Amniotic epithelial cell (primary cell): ENCODE data around the gene LRIT2.

Source experiments
- DNase-seq: peaks from one replicate; pipeline ENCODE4 v3.0.0-alpha.2; 2010; ENCODE audit warnings: low read depth

LRIT2 gene

DNA sequence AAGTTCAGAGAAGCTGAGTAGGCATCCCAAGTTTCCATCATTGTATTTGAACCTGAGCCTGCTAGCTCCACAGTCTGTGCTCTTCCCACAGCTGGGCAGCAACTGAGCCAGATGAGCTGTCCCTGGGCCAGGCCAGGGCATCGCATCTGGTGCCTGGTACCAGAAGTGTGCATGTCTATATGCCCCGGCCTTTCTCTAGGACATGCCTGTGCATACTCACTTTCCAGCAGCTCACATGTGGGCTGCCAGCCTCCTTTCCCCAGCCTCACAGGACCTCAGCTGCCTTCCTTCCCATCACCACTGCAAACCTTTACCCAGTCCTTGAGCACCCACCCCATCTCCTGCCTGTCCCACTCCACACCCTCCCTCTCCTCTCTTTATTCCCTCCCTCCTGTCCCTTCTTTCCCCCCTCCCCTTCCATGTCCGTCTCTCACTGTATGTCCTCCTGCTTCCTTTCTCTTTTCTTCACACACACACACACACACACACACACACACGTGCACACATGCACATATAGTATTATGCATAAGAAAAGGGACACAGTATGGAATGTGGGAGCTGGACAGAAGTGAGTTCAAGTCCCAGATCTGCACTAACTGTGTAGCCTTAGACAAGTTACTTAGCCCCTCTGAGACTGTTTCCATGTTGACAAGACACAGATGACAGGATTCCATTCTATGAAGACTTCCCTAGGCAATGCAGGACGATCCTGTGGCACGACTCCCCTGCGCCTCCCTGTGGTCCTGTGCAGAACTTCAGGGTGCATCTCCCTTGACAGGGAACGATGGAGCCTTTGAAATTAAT is 20.1 kb downstream of the LRIT2 start:
- peak; percentile 32 for DNase-seq

DNA sequence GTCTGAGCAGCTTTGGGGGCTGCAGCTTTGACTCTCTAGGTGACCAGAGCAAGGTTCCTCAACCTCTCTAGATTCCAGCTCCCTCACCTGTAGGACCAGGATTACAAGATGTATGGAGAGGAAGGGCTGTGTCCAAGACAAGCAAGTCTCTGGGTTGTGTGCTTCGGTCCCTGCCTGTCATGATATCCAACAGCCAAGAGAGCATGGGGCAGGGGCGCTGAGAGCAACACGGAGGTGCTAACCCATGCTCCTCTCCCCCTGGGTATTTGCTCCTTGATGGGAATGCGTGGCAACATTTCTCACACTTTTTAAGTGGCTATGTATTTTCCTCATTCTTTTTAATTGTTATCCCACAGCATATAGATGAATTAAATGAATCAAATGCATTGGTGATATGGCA is 20.7 kb downstream of the LRIT2 start:
- DNase-seq: no peak

DNA sequence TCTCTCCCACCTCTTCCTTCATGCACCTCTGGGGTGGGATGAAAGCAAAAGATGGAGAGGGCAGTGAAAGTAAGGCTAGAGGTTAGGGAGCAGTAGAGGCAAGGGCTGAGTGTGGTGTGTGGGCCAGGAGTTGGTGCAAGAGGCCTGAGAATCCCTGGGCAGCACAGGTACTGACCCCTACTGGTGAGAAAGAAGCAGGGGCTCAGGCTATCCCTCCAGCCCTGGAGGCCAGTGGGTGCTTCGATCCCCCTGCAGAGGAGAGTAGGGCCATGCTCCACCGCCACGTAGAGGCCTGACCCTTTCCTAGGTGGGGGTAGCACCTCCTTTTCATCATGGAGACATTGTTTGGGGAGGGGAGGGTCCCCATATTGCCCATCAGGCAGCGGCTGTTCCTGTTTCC is 21.2 kb downstream of the LRIT2 start:
- no peak for DNase-seq

DNA sequence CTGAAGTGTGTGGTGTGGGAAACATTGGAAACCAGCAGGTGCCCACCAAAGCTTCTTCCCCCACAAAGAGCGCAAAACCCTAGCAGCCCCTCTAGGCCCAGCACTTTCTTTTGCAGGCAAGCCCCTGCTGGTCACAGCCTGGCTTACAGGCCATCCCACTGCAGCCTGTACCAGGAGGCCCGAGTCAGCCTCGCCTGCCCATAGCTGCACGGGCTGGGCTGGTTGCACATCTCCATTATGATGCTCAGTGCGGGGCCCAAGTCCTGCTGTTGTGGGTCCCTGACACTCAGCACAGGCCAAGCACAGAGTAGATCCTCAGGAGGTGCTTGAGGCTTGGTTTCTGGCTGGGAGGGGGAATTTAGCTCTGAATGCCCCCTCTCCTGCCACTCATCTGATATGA is 23.0 kb downstream of the LRIT2 start:
- no peak for DNase-seq

DNA sequence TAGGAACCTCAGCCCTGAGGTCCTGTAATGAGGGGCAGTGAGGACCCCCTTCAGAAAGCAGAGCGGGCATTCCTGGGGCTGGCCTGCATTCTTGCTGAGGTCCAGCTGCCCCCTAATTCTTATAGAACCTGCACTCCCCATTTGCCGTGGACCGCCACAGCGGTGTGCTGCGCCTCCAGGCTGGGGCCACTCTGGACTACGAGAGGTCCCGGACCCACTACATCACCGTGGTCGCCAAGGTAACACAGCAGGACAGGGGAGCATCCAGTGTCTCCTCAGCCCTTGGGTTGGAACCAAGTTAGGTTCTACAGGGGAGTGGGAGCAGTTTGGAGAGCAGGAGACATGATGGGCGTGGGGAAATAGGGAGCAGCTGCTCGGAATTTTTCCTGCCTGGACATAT is 23.7 kb downstream of the LRIT2 start:
- DNase-seq: no peak

DNA sequence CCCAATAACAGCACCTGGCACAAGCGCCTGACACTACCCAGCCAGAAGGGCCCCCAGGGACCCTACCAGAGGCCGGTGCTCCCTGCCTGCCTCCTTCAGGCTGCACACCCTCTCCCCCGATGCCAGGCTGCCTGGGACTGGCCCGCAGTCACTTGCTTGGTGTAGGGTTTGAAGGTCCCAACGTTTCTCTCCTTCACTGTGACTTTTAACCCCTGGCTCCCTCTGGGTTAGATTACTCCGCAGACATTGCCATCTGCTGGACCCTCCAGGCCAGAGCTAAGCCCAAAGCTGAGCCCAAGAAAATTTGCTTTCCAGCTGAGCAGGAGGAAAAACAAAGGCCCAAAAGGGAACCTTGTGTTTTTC is 24.1 kb downstream of the LRIT2 start:
- DNase-seq: no peak

DNA sequence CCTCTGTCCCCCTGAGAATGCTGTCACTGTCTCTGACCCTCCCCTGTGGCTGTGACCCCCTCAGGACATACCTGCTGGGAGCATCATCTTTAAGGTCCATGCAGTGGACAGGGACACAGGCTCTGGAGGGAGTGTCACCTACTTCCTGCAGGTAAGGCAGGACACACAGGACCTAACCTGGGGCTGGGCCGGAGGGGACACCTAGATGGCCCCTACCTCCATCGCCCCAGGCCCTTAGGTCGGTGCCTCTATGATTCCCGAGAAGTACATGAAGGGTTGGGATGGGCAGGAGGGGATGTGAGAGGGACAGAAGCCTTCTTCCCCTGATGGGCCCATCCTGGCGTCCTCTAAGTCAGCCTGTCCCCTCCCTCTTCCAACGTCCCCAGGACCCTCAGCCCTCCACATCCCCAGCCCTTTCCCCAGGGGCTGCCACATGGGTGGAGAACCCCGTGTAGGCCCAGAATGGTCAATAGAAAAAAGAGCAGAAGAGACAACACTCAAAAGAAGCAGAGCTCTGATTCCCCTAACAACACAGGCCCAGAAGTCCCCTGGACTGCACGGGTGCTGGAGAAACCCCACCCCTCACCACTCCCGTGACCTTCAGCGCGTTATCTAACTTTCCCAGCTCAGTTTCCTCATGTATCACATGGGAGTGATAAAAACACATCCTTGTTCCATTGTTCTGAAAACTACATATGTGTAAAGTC is 24.7 kb downstream of the LRIT2 start:
- no peak for DNase-seq

DNA sequence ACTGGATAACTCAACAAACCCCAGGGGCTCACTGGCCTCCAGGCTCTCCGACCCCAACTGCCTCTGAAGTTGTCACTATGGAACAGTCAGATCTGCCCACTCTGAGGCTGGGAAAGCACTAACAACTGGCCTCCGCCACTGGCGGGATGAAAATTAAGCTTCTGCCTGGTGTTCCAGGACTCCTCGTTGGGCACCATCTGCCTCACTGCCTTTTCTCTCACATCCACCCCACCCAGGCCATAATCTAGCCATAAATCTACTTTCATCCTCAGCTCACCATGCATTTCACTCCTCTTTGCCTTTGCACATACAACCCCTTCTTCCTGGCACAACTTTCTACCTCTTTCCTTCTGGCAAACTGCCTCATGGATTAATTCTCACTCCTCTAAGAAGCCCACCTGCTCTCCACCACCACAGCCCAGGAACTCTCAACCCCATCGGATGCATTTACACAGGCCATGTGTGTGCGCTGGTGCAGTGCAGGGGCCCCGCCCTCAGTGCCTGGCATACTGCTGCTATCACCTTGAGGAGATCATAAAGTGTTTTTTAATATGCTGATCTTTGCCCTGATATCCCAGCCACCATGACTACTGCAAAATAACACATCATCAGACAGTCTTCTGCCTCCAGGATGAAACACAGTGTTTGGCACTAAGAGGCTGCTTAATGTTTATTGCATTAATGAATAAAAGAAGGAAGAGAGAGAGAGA is 27.0 kb downstream of the LRIT2 start:
- DNase-seq: no peak

DNA sequence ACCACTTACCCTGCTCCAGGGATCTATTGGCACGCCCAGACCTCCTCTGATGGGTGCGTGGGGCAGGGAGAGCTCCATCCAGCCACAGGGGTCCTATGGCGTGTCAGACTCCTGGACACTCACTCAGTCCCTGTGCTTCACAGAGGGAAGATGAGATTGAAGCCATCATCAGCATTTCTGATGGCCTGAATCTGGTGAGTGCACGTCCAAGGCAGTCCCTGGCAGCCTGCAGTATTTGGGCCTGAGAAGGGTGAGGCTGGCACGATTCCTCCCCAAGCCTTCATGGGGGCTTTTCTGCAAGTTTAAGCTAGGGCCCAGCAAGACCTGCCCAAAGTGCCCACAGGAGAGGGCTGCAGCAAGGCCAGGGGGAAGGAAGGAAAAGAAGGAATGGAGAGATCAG is 27.7 kb downstream of the LRIT2 start:
- DNase-seq: no peak

DNA sequence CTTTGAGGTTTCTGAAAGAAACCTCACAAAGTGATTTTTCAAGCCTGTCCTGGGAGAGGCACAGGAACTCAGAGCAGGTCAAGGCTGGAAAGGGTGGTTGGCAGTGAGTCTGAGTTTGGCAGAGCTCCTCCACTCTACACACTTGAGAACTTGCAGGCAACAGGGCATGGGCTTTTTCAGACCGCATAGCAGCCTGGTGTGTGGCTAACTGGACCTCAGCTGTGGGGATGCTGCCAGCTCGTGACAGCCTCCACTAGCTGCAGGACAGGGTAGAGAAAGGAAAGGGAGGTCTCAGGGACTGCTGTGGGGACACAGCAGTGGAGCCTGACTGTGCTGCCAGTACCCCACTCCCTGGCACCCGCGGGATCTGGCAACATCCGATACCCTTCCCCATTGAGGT is 28.4 kb downstream of the LRIT2 start:
- no peak for DNase-seq

DNA sequence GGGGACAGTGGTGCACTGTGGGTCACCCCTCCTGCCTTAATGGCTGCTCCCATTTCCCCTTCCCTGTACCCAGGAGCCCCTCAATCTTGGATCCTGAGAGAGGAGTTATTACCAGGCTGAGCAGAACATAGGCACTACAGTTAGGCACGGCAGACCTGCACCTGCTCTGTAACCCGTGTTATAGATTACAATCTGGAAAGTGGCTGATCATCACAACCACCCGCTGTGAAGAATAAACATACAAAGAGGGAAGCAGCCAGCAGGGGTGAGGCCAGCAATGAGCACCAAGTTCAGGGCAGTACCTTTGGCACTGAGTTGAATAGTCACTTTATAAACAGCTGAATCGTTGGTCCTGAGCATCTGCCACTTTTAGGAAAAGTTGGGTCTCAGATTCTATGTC is 29.3 kb downstream of the LRIT2 start:
- DNase-seq: no peak

DNA sequence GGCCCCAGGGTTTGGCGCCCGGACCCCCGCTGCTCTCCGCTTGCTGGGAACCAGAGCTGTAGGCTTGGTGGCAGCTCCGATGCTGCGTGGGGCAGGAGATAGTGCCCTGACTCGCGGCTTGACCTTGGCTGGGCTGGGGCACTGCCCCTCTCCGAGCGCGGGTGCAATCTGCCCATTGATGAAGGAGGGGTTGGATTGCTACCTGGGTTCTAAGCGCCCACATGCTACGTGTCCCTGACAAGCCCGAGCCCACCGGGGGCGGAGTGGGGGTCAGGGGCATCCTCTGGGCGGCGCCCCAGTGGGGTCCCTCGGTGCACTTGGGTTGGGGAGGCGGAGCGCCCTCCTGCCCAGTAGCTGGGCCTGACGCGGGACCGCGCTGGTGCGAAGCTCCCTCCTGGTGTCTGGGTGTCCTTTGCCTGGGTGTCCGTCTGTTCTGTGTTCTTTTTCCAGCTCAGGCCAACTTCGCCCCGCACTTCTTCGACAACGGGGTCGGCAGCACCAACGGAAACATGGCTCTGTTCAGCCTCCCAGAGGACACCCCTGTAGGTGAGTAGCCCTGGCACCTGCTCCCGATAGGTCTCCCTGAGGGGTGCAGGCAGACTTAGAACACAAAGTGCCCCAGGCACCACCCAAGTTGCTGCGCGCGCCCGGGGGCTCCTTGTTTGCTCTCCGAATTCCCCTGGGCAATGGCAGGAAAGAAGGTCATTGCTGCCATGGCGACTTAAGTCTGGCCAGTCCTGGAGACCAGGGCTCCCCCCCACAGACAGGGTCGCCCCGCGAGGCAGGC is 30.1 kb downstream of the LRIT2 start:
- no peak for DNase-seq

DNA sequence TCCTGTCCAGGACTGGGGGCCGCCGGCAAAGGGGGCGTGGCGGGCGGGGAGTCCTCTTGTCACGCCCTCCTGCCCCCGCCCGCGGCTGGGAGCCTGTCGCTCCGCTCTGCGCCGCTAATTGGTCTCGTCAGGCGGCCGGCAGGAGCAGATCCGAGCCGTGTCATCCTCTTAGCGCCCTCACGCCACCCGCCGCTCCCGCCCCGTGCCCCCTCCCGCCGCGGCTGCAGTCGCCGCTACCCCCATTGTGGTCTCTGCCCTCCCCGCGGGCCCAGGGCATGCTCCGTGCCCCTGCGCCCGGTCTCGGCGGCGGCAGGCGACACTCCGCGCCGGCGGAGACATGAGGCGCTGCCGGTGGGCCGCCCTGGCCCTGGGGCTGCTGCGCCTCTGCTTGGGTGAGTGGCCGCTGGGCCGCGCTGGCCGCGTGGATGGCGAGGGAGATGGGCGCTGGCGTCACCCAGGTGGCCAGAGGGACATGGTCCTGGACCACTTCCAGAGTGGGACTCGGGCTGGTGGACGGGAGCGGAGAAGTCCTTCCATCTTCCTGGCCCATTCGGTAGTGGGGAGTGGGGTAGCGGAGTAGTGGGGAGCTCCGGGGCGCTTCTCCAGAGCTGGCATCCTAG is 30.8 kb downstream of the LRIT2 start, which contains the start of gene CDHR1:
TSS of gene CDHR1 (plus strand) at position 114 of the 620 bp plus-strand sequence. CDS start at position 338, 224 bp downstream.
- no peak for DNase-seq

DNA sequence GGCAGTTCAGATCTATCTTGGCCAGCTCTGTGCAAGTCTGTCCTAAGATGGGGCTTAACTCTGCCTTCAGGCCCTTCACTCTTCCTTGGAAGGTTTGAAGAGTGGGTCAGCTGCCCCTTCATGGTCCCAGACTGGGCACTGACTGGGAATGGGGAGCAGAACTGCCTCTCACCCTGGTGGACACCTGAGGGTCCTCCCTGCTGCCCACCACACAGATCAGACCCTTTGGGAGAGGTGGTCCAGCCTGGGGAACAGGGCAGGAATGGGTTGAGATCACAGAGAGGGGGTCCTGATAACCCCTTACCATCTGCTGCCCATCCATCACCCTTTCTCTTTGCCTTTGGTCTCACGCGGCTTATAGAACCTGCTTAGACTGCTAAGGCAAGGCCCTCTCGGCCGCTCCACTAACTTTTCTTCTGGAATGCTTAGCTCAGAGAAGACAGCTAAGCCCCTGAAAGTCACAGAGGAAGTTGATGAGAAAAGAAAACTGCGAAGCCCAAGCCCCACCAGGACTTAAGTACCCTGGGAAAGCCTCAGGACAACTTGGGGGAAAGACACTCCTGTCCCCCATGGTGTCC is 31.4 kb downstream of the LRIT2 start:
- no peak for DNase-seq

DNA sequence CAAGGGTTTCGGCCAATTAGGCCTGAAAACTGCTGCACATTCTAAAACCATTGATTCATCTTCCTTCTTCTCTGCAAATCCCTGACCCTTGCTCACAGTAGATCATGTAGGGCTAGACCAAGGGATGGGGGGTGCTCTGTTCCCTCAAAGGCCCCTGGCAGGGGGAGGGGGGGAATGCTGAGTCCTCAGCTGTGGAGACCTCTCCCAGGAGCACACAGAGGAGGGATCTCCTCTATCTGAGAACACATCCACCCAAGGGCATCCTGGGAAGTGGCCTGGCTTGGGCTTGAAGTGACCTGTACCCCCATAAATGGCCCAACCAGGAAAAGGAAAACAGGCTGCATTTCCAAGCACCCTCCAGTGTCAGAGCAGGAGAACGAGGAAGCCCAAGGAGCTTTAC is 32.0 kb downstream of the LRIT2 start:
- DNase-seq: no peak

DNA sequence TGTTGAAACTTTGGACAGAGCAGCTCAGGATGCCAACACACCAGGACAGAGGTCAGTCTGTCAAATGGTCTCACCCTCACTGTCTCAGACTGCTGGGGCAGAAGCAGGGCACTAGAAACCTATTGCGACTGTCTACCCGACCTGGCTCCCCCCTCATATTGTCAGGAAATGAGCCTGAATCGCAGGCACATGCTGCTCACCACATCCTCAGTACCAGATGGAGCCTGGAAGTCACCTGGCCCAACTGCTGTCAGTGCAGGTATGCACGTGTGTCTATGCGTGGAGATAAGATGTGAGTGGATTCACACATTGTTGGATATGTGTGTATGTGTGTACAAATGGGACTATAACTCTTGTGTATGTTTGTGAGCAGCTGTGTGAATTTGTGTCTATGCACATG is 34.2 kb downstream of the LRIT2 start:
- DNase-seq: no peak

DNA sequence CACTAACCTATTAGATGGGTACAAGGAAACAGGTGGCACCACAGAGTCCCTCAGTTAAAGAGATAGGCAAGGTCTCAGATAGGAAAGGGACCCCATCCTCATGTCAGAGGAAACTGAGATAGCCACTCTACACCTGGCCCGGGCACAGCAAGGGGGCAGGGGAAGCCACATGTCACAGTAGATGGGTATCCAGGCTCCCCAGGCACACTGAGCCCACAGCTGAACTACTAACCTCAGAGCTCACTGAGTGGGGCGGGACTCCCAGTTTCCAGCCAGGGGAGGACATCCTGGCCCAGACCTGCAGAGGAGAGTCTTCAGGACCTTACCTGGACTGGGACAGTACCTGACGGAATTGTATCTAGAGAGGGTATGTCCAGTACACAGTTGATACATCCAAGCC is 34.7 kb downstream of the LRIT2 start:
- no peak for DNase-seq

DNA sequence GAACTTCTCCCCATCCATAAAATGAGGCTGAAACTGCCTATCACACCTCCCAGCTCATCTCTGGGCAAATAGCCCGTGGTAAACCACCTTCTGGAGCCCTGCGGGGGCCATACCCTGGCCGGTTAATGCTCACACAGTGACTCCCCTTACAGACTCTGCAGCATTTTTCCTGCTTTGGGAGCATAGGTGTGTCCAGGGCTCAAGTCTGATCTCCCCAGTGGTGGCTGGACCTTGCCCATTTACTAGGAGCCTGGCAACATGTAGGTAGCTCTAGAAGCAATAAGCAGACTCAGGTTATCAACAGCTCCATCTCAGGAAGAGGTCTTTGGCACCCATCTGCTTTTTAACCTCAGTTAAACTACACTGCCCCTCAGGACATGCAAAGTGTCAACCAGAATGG is 36.5 kb downstream of the LRIT2 start:
- DNase-seq: no peak

DNA sequence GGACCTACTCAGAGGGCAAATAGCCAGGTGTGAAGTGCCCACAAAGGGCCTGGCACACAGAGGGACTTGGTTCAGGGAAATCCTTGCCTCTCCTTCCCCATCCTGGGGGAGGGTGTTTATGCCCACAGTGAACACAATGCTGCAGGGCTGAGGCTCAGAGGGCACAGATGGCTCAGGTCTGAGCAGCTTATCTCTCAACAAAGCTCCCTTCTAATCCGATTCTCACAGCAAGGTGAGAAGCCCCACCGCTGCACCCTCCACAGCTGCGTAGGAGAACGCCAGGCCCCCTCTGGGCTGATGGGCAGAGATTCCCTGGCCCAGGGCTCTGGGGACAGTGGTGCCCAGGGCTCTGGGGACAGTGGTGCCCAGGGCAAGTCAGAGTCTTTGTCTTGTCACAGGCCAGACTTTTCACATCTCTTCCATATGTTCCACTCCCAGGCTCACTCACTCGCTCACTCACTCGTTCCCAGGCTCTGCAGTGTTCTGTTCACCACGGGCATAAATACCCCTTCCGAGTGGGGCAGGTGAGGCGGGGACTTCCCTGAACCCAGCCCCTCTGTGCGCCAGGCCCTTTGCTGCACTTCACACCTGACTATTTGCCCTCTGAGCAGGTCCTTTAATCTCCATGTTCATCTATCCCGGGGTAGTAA is 39.7 kb downstream of the LRIT2 start:
- DNase-seq: no peak

DNA sequence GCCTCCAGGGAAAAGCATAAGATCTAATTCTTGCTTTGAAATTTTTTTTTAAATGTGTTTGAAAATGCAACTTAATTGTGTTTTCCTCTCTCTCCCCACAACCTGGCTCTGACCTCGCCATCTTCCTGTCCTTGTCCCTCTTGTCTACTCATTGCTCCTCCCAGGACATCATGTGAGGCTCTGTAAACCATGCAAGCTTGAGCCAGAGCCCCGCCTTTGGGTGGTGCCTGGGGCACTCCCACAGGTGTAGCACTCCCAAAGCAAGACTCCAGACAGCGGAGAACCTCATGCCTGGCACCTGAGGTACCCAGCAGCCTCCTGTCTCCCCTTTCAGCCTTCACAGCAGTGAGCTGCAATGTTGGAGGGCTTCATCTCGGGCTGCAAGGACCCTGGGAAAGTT is 40.8 kb downstream of the LRIT2 start:
- no peak for DNase-seq

DNA sequence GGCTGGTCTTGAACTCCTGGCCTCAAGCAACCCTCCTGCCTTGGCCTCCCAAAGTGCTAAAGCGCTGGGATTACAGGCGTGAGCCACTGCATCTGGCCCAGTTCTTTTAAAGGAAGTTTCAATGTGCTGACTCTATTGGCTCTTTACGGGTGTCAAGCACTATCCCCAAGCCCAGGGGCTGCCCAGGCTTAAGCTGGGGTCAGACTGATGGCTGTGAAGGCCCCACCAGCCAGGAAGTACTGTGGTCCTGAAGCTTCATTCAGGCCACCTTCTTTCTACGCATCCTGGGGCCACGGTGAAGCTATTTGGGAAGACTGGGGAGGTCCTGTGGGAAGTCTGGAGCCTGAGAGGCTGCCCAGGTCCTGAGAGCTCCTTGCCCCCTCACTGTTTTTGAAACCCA is 43.7 kb downstream of the LRIT2 start:
- DNase-seq: no peak
